A204.1 (cell line): ENCODE results near the gene LPIN3.

Source experiments
- FAIRE-seq: peaks from 2 replicates; lab custom pipeline; 2012; peaks lifted over from hg19 to GRCh38; lab: Jason Lieb, UNC

Gene LPIN3

GRCh38 chr20:41366546-41367392, 26.1 kb downstream of the LPIN3 start, which contains the start of gene EMILIN3:
TSS of gene EMILIN3 (minus strand) at chr20:41366818. CDS start at chr20:41366634, 184 bp downstream.
- no peak for FAIRE-seq

GRCh38 chr20:41367393-41367695, 26.7 kb downstream of the LPIN3 start:
- no peak for FAIRE-seq

GRCh38 chr20:41367956-41368355, 27.3 kb downstream of the LPIN3 start:
- no peak for FAIRE-seq

- FAIRE-seq = no peak
Measured at GRCh38 chr20:41369673-41370072, 29.1 kb downstream of the LPIN3 start.

- no peak for FAIRE-seq
Measured at GRCh38 chr20:41370176-41370575, 29.6 kb downstream of the LPIN3 start.

GRCh38 chr20:41371371-41371770, 30.8 kb downstream of the LPIN3 start:
- FAIRE-seq = no peak

GRCh38 chr20:41373251-41373783, 32.7 kb downstream of the LPIN3 start:
- FAIRE-seq = no peak

GRCh38 chr20:41373931-41374920, 33.6 kb downstream of the LPIN3 start:
- no peak for FAIRE-seq

GRCh38 chr20:41375846-41376245, 35.2 kb downstream of the LPIN3 start:
- no peak for FAIRE-seq

GRCh38 chr20:41376349-41376748, 35.7 kb downstream of the LPIN3 start:
- no peak for FAIRE-seq

GRCh38 chr20:41377275-41377674, 36.7 kb downstream of the LPIN3 start:
- no peak for FAIRE-seq

GRCh38 chr20:41379551-41379950, 38.9 kb downstream of the LPIN3 start:
- FAIRE-seq = no peak

- FAIRE-seq = no peak
Measured at GRCh38 chr20:41380551-41381193, 40.1 kb downstream of the LPIN3 start.

GRCh38 chr20:41382791-41383305, 42.2 kb downstream of the LPIN3 start:
- FAIRE-seq = no peak

GRCh38 chr20:41386502-41387427, 46.1 kb downstream of the LPIN3 start:
- no peak for FAIRE-seq

- FAIRE-seq = no peak
Measured at GRCh38 chr20:41387444-41387851, 46.8 kb downstream of the LPIN3 start.

GRCh38 chr20:41390889-41391288, 50.3 kb downstream of the LPIN3 start:
- no peak for FAIRE-seq

GRCh38 chr20:41391587-41392001, 51.0 kb downstream of the LPIN3 start:
- FAIRE-seq = no peak

GRCh38 chr20:41392295-41392694, 51.7 kb downstream of the LPIN3 start:
- no peak for FAIRE-seq

- FAIRE-seq = no peak
Measured at GRCh38 chr20:41392871-41393704, 52.5 kb downstream of the LPIN3 start.
